Measurements from ENCODE around the gene PTH2.

Gene PTH2

DNA sequence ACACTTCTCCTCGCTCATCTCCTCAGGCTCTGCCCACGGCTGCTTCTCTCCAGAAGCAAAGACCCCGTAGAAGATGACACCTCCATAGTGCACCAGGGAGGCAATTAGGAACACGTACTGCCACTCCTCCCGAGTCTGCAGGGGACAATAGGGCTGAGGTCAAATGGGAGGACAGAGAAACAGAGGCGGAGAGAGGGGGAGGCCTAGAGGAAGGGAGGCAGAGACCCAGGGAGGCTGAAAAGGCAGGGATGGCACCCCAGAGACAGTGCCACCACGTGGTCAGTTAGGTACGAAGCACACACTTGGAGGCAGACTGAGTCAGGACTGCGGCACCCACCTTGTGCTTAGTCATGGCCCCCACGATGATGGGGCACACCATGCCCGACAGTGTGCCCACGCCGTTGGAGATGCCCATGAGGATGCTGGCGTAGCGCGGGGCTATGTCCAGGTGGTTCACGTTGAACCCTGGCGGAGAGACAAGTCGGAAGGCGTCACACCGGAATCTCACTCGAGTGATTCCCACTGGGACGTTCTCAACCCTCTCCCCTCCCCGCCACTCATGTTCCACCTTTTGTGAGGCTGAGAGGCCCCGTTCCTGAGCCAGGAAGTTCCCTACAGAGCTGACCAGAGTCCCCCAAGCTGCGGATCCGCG is 7.6 kb upstream of the PTH2 start:
- no peak for DNase-seq

DNA sequence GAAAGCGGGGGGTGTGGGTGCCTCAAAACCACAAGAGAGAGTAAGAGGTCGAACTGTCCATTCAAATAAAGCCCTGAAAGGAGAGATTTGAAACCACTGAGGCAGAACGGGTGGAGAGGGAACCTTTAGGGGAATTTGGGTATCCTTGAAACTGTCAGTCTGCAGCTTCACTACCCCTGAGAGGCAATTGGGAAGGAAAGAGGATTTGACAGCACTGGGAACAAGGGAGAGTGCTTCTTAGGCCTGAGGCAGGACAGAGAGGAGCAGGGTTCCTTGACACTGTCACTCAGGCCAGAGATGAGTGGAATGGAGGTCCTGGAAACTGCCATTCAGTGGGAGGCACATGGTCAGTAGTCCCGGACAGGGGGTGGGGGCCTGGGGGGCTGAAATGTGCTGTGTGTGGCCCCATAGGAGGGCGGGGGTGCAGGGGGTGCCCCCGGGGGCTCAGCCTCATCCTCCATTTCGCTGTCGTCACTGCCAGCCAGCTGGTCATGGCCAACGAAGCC is 7.0 kb upstream of the PTH2 start:
- DNase-seq: no peak

DNA sequence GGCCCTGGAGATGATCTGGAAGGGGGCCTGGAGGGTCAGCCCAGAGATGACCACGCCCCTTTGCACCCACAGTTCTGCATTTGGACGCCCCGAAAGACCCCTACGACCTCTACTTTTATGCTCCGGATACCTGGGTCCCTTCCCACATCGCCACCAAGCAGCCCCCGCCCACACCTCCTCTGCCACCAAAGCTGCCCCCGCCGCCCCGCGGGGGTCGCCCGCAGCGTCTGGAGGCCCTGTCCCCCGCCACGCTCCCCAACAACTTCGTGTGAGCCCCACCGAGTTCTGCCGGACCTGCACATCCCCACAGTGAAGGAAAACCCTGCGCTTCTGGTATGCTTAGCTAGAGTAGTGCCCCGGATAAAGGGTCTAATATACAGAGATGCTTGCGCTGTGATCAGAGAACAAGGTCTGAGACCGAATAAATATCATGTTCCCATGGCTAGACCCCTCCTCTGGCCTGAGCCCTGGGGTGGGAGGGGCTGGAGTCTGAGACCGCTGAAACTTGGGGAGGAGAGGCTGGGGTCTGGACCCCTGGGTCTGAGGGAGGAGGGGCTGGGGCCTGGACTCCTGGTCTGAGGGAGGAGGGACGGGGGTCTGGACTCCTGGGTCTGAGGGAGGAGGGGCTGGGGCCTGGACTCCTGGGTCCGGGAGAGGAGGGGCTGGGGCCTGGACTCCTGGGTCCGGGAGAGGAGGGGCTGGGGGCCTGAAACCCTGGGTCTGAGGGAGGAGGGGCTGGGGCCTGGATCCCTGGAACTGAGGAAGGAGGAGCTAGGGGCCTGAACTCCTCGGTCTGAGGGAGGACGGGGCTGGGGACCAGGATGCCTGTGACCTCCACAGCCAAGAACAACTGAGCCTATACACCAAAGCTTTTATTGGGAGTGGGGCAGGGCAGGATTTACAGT is 5.6 kb upstream of the PTH2 start:
- DNase-seq: no peak

DNA sequence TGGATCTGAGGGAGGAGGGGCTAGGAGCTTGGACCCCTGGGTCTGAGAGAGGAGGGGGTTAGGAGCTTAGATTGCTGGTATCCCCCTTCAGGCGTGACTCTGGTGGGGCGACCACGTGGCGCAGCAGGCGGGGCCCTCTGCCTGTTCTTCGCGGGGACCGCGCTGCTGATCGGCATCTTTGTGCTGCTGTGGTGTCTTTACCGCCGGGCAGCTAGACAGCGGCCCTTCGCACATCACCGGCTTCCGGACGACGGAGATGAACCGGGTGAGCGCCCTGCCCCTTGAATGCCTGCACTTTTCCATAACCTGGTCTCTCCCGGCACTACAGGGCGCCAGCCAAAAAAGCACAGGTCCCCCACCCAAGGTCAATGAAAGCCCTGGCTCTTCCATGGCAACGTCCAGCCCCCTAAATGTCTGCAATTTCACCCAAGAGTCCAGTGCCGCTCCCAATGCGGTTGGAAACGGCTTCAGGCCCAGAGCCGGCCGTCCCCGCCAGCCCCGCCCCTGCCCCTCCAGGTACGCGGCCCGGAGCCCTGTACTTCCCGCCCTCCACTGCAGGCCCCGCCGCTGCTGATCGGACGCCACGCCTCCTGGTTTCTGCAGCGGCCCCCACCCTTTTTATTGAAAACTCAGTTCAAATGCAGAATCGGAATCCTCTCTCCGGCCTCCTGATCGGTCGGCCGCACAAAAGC is 4.8 kb upstream of the PTH2 start:
- no peak for DNase-seq

DNA sequence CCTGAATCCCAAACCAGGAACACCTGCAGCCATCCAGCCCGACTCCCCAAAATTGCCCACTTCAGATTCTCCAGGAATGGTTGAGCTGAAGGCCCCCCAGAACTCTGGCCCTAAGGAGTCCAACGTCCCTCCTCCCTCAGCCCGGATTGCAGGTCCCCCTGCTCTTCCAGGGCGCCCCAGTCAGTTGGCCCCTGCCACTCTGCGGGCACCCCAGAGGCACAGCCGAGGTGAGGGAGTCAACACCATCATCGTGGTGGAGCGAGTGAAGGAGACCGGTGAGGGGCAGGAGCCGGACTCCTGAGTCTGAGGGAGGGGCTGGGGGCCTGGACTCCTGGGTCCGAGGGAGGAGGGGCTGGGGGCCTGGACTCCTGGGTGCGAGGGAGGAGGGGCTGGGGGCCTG is 4.1 kb upstream of the PTH2 start:
- DNase-seq: no peak

DNA sequence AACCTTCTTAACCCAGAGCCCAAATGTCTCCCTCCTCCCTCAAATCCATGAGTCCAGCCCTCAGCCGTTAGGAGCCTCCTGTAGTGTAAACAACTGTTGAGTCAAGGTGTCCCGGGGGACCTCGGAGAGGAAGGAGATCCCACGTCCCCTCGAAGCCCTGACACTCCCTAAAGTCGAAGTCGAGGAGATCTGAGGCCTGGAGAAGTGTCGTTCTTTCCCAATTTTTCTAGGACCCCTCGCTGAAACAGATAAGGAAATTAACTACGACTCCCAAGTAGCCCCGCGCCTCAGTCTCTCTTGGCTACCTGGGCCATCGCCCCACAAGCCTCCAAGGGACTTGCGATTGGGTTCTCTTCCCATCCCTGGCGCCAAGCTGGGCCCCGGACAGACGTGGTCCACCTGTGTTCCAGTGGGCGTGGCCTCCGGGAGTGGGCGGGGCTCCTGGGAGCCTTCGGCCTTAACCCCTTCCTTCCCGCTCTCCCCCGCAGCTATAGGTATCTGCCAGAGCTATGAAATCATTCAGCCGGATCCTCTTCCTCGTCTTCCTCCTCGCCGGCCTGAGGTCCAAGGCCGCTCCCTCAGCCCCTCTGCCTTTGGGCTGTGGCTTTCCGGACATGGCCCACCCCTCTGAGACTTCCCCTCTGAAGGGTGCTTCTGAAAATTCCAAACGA is 2.8 kb upstream of the PTH2 start:
- DNase-seq: no peak

DNA sequence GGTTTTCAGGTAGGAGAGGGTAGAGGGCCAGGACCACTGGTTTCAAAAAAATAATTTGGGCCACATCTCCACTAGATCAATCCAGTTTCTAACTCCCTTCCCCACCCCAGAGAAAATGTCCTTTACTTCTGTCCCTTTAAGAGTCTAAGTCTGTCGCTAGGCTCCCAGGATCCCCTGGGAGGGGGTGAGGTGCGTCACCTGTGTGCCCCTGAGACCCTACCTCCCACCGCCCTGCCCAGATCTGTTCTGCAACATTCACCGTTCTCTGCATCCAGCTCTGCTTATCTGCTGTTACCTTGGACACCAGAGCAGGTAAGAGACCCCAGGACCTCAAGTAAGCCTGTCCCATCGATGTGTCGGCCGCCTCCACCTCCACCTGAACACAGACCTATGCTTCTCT is 1.9 kb upstream of the PTH2 start, which contains the start of gene GFY:
GFY (plus strand) TSS at position 211 of the 400 bp plus-strand sequence. CDS start 1,043 bp downstream, outside the sequence.
- no peak for DNase-seq

DNA sequence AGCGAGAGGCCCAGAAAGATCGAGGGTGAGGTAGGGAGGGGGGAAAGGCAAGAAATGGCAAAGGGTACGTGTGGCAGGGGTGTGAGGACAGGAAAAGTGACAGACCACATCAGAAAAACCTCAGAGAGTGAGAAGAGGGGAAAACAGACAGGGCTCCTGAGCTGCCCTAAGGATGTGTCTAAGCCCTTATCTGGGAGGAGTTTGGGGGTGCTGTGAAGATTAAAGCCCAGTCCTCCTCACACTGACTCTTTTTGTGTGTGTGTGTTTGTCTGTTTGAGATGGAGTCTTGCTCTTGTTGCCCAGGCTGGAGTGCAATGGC is 703 bp upstream of the PTH2 start:
- no peak for DNase-seq

DNA sequence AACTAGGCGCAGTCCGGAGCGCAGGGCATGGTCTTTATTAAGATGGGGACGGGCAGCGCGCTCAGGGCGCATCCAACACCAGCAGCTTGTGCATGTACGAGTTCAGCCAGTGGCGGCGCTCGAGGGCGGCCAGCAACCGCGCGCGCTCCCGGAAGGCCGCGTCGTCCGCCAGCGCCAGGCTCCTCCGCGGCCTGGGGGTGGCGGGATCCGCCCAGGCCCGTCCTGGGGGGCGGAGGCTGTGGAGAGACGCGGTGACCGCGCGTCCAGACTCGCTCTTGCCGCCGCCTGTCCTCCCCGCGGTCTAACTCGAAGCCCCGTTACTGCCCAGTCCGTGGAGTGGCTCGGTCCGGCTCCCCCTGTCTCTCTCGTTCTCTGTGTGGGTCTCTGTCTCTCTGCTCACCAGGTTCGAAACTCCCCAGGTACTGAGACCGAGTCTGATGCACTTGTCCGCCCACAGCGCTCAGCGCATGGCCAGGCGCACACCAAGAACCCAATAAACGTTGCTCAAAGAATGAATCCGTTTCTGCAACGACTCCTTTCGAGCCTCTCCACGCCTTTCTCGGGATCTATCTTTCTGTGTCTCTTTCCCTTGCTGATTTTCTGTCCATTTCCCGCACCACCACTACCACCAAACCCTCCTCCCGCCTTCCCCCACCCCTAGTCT is 702 bp downstream of the PTH2 start:
- no peak for DNase-seq

DNA sequence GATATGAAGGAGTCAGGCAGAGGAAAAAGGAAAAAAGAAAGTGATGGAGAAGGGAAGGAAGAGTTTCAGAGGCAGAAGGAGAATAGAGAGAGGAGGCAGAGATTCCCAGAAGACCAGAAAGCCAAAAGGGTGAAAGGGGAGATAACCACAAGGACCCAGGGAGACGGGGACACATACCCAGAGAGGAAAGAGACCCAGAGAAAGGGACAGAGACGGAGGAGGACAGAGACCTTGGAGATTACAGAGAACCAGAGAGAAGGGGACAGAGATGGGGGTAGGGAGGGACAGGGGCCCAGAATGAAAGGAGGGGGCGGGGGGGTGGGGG is 1.4 kb downstream of the PTH2 start:
- DNase-seq: no peak

DNA sequence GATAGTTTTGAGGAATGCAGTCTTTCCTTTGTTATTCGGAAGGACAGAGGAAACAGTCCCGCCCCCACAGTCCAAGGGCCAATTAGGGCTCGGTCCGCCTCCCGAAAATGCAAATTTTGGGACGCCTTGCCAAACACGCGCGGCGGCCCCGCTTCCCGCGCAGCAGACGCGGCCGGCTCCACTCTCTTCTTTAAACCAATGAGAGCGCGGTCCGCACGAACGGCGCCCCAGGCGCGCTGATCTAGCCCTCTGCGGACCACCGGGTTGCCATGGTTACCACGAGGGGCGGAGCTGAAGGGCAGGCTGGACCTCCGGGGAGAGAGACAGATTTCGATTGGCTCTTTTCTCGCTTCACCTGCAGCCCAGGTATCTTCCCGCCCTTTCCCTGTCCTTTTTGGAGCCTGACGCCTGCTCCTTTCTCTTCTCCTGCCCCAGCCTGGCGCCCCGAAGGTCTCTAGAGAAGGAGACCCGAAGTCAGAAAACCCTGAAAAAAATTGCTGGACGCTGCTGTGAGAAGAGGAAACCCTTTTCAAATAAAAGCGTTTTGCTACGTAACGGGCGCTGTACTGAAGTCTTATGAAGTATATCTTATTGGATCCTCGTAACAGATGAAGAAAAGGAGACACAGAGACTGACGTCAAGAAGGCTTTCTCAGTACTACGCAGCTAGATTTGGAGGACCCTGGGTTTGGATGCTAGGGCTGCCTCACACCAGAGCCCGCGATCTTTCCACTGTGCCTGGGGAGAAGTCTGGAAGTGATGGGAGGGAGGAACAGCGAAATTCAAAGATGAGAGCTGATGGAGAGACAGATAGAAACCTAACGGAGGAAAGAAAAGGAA is 2.0 kb downstream of the PTH2 start:
- DNase-seq: no peak

DNA sequence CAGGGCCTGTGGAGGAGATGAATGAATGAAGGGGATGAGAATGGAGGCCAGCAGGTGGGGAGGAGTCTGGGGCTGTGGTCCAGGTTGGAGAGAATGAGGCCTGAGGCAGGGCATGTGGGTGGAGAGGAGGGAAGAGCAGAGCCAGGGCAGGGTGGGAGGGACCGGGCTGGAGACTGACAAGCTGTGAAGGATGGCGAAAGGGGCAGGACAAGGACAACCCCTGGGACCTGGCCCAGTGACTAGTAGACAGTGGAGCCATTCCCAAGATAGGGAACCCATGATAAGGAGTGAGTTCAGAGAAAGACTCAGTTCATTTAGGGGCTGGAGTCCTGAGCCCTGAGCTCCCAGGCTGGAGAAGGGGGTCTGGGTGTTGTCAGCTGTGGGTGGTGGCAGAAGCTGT is 3.0 kb downstream of the PTH2 start:
- DNase-seq: no peak

DNA sequence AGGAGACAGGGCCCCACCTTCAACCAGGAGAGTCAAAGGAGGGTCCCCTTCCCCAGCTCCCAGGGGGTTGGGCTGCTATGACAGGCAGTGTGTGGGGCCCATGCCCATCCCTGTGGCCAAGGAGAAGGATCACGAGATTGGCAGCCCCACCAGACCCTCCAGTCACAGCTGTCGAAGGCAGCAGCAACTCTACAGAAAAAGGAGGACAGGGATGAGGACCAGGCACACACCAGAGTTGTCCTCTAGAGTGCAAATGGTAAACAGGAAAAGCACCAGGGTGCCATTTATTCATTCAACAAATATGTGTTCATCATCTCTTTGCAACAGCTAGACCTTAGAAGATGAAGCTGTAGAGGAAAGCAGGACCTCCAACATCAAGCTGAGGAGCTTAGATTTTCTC is 4.1 kb downstream of the PTH2 start:
- no peak for DNase-seq

DNA sequence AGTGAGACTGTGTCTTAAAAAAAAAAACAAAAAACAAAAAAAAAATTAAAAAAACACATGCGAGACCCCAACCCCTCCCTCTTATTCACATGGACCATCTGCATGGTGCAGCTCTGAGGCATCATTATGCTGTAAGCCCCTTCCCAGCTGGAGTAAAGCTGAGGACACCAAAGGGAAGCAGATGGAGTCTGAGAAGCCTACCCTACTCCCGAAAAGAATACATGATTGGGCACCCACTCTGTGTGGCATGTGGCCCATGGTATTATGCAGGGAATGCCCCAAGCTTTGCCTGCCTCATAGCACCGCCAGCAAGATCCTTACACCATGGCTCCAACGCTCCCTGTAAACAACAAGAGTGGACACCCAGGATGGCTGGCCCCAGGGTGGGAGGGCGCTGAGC is 4.7 kb downstream of the PTH2 start:
- DNase-seq: no peak

DNA sequence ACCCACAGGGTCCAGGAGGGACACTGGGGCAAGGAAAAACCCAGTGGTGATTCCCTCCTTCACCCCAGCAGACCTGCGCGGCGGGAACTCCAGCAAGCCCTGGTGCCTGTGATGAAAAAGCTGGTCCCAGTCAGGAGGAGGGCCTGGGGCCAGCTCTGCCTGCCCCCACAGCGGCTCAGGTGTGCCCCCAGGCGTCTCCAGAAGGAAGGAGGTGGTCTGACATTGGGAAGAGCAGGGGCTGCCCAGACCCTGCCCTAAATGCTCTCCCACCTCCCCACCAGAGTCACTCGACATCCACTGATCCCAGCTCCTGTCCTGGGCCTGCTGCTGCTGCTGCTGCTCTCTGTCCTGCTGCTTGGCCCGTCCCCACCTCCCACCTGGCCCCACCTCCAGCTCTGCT is 6.2 kb downstream of the PTH2 start:
- no peak for DNase-seq

DNA sequence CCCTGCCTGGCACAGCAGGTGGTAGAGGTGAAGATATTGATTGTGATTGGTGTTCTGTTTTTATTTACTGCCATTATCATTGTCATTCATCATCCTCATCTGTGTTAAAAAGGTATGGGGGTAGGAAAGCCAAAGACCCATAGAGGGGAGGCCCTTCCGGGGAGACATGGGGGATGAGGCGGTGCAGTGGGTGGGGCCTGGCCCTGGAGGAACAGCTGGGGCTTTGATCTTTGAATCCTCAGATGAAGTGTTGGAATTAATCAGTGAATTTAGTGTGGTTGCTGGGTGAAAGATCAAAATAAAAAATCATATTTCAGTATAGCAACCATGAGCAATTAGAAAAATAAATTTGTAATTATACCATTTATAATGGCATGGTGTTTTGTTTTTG is 7.4 kb downstream of the PTH2 start:
- DNase-seq: no peak

DNA sequence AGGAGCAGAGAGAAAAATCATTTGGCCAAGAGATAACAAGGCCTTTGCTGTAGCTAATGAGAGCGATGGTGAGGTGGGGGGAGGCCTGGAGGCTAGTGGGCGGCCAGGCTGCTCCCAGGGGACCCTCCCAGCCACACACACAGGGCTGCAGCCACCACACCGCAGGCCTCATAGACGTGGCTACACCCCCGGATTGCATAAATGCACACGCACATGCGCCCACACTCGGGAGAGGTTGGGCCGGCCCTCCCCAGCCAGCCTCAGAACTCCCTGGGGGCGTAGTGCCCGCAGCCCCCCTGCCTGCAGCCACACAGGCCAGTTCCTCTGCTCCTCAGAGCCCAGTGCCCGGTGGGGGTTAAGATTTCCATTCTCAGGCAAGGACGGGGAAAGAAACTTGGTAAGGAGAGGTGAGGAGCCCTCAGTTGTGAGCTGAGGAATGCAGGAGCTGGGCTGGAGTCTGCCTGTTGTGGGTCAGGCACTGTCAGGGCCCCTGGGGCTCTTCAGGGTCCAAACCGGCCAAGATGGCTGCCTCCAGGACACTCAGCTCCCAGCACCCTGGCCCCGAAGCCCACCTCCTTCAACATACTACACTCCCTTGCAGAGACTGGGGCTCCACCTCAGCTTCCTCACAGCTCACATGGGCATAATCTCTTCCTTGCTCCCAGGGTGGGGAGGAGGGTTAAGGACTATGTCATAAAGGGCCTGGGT is 8.0 kb downstream of the PTH2 start:
- no peak for DNase-seq

DNA sequence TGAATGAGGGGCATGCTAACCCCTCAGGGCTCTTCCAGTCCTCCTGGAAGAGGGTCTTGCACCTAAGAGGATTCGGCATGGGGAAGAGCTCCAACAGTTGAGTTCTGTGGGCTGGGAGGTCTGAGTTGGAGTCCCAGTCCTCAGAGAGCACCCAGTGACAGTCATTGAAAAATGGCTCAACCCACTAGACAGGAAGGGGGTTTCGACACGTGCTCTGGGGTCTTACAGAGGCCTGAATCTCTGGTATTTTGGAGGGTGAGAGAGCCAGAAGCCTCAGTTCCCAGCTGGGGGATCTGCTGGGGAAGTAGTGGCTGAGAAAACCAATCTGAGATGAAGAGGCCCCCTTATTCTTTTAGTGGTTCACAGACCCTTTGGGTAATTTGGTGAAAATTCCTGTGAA is 9.0 kb downstream of the PTH2 start:
- no peak for DNase-seq

DNA sequence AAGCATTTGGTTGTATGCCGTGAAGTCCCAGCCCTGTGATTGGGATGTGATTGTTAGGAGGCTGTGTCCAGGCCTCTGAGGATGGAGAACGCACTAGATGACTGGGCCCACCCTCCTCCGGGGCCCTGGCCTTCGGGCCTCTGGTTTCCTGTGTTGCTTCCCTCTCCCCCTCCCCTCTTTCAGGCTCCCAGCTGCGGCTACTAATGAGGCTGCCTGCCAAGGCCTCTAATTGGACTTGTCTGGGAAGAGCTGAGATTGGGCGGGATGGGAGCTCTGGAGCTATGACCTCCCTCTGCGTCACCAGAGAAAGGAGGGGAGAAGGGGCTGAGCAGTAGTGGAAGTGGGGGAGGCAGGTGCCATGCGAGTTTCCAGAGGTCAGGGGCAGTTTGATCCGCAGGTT is 9.9 kb downstream of the PTH2 start:
- DNase-seq: no peak

DNA sequence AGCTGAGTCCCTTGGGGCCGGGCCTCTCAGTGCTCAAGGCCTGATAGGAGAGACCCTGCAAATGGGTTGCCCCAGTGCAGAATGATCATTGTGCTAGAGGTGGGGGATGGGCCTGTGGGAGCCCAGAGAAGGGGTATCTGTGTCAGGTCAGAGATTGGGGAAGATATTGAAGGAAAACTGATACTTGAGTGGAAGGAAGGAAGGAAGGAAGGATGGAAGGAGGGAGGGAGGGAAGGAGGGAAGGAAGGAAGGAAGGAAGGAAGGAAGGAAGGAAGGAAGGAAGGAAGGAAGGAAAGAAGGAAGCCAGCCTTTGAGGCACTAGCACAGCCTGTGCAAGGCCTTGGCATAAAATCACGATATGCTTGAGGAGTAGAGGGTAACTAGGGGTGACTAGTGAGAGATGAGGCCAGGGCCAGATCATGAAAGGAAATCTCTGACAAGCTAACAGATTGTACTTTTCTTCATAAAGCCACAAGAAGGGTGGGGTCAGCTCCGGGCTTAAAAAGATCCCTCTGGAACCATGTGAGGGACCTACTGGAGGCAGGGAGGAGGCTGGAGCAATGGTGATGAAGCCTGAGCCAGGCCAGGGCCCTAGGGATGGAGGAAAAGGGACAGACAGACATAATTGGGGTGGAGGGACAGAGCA is 11.4 kb downstream of the PTH2 start:
- DNase-seq: no peak
